Ishikawa (cell line): ENCODE data around the gene PHYH.

Experiments
- CEBPB ChIP-seq: IDR thresholded peaks from 2 replicates; pipeline ENCODE4 v1.6.1; 2012
- CREB1 ChIP-seq: IDR thresholded peaks from 2 replicates; pipeline ENCODE4 v1.6.1; 2012; ENCODE audit warnings: low read depth
- EGR1 ChIP-seq: IDR thresholded peaks from 2 replicates; pipeline ENCODE4 v1.6.1; 2012
- EP300 ChIP-seq: IDR thresholded peaks from 2 replicates; pipeline ENCODE4 v1.6.1; 2012; ENCODE audit warnings: borderline replicate concordance
- FOXM1 ChIP-seq: IDR thresholded peaks from 2 replicates; pipeline ENCODE4 v1.6.1; 2012; ENCODE audit warnings: low read depth, borderline replicate concordance
- MAX ChIP-seq: IDR thresholded peaks from 2 replicates; pipeline ENCODE4 v1.6.1; 2012
- NFIC ChIP-seq: IDR thresholded peaks from 2 replicates; pipeline ENCODE4 v1.6.1; 2012
- RAD21 ChIP-seq: IDR thresholded peaks from 2 replicates; pipeline ENCODE4 v1.6.1; 2012; ENCODE audit warnings: low read depth
- REST ChIP-seq: IDR thresholded peaks from 2 replicates; pipeline ENCODE4 v1.6.1; 2012; ENCODE audit warnings: low read depth, mild to moderate bottlenecking
- TAF1 ChIP-seq: IDR thresholded peaks from 2 replicates; pipeline ENCODE4 v1.6.1; 2012; ENCODE audit warnings: low read depth, mild to moderate bottlenecking
- TCF12 ChIP-seq: IDR thresholded peaks from 2 replicates; pipeline ENCODE4 v1.6.1; 2012; ENCODE audit warnings: low read depth
- USF1 ChIP-seq: IDR thresholded peaks from 2 replicates; pipeline ENCODE4 v1.6.1; 2012
- ZBTB7A ChIP-seq: IDR thresholded peaks from 2 replicates; pipeline ENCODE4 v1.6.1; 2012; ENCODE audit warnings: low read depth

GRCh38 chr10:13233358-13233757 is 66.5 kb downstream of the PHYH start:
- TF ChIP-seq REST (no peak), TAF1 (no peak), TCF12 (no peak), NFIC (no peak), ZBTB7A (no peak), EP300 (no peak), MAX (no peak), FOXM1 (no peak), RAD21 (no peak), EGR1 (no peak), CEBPB (no peak), CREB1 (no peak), USF1 (no peak)
